HL-60 (cell line): Measurements from ENCODE around the gene GPRC5B.

ENCODE experiments used
- DNase-seq, 2 experiments: peaks; one replicate each; pipeline ENCODE4 v3.0.0-alpha.2; 2010 to 2020; ENCODE audit warnings: low read depth in 1 of 2, low spot score in 1 of 2
- H3K27ac ChIP-seq: fragments of 250-450 bp; sonication (Bioruptor Pico); replicated peaks from 2 replicates; pipeline ENCODE4 v1.5.1; 2020; ENCODE audit warnings: mild to moderate bottlenecking, moderate library complexity
- H3K27me3 ChIP-seq: fragments of 250-450 bp; sonication (Bioruptor Pico); 2 replicates; pipeline ENCODE4 v1.5.1; 2021; ENCODE audit warnings: mild to moderate bottlenecking, moderate library complexity; ENCODE audit not compliant: insufficient read depth, poor library complexity, severe bottlenecking
- H3K4me3 ChIP-seq: replicated peaks from 2 replicates; pipeline ENCODE4 v1.5.1; 2011; ENCODE audit warnings: mild to moderate bottlenecking, control low read depth, low read length; ENCODE audit not compliant: insufficient read depth
- CTCF ChIP-seq: IDR thresholded peaks from one replicate; pipeline ENCODE4 v1.5.1; 2011; ENCODE audit warnings: low read length, control low read depth, inconsistent platforms; ENCODE audit not compliant: insufficient read depth
- GABPA ChIP-seq: IDR thresholded peaks from 2 replicates; pipeline ENCODE4 v1.6.1; 2012; ENCODE audit warnings: low read depth
- POLR2AphosphoS5 ChIP-seq: IDR thresholded peaks from 2 replicates; pipeline ENCODE4 v1.6.1; 2012; ENCODE audit warnings: low read depth
- SPI1 ChIP-seq: IDR thresholded peaks from 2 replicates; pipeline ENCODE4 v1.6.1; 2012; ENCODE audit warnings: low read depth, mild to moderate bottlenecking, borderline replicate concordance
- TF ChIP-seq, protein P1 (sequence below): IDR thresholded peaks from 2 replicates; pipeline ENCODE4 v1.6.1; 2012; ENCODE audit warnings: low read depth; ENCODE audit not compliant: insufficient replicate concordance

Gene GPRC5B

DNA sequence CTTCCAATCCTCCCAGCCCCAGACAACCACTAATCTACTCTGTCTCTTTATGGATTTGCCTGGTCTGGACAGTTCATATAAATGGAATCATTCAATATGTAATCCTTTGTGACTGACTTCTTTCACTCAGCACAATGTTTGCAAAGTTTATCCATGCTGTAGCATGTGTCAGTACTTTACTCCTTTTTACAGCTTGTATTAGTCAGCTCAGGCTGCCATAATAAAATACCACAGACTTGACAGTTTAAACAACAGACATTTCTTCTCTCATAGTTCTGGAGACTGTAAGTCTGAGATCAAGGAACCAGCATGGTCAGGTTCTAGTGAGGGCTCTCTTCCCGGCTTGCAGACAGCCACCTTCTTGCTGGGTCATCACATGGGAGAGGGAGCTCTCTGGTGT lies 41.3 kb downstream of the GPRC5B start:
- H3K27me3 ChIP-seq = no peaks in the 10 kb centered on the region
- no peak overlapping the region for H3K27ac ChIP-seq
- no peak for DNase-seq
- TF ChIP-seq CTCF (no peak), SPI1 (no peak), GABPA (no peak), POLR2AphosphoS5 (no peak)
- TF ChIP-seq, protein P1, sequence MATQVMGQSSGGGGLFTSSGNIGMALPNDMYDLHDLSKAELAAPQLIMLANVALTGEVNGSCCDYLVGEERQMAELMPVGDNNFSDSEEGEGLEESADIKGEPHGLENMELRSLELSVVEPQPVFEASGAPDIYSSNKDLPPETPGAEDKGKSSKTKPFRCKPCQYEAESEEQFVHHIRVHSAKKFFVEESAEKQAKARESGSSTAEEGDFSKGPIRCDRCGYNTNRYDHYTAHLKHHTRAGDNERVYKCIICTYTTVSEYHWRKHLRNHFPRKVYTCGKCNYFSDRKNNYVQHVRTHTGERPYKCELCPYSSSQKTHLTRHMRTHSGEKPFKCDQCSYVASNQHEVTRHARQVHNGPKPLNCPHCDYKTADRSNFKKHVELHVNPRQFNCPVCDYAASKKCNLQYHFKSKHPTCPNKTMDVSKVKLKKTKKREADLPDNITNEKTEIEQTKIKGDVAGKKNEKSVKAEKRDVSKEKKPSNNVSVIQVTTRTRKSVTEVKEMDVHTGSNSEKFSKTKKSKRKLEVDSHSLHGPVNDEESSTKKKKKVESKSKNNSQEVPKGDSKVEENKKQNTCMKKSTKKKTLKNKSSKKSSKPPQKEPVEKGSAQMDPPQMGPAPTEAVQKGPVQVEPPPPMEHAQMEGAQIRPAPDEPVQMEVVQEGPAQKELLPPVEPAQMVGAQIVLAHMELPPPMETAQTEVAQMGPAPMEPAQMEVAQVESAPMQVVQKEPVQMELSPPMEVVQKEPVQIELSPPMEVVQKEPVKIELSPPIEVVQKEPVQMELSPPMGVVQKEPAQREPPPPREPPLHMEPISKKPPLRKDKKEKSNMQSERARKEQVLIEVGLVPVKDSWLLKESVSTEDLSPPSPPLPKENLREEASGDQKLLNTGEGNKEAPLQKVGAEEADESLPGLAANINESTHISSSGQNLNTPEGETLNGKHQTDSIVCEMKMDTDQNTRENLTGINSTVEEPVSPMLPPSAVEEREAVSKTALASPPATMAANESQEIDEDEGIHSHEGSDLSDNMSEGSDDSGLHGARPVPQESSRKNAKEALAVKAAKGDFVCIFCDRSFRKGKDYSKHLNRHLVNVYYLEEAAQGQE = no peak
- H3K4me3 ChIP-seq = no peak overlapping the region

DNA sequence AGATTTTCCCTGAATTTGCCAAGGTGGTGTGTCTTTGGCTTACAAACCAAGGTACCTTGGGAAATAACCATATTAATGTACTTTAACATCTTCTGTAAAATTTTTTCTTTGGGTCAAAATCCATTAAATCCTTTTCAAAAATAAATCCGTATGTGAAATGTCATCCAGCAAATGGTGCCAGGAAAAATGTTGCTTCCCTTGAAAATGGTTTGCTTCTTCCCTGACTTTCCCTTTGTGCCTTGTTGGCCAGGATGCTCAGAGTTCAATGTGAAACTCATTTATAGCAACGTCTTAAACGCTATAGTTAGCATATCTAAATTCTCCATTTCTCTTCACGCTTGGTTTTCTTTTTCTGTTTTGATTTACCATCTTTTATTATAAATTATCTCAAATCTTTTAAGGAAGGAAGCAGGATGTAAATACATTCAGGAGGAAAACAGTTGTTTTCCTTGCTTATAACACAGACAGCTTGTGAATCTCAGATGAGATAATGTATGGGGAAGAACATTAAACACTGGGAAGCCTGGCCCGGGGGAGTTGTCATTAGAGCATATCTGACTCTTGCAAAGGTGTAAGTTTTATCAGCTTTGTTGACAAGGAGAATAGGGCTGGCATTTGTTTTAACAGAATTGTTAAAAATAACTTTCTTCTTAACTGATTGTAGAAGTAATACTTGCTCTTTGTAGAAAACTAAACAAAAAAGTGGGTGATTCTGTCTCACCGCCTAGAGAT lies 42.1 kb downstream of the GPRC5B start:
- Histone ChIP-seq H3K27ac (no peak overlapping the region), H3K4me3 (no peak overlapping the region), H3K27me3 (no peaks in the 10 kb centered on the region)
- no peak for DNase-seq
- TF ChIP-seq GABPA (no peak), CTCF (no peak), SPI1 (no peak), POLR2AphosphoS5 (no peak)
- TF ChIP-seq, protein P1 = no peak

DNA sequence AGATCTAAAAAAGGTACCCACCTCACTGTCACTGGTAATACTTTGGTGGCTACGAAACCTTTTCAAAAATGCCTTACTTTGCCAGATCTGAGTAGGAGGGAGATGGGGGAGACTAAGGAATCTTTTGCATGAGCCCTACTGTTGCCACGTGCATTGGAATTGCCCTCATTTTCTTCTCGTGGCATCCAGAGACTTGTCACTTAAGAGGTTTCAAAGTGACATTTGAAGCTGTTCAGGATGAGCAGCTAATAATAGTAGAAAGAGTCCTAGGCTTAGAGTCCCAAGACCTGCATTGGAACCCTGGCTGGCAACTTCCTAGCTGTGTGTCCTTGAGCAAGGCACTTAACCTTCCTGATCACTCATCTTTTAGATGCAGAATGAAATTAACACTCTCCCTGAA lies 43.5 kb downstream of the GPRC5B start:
- no peaks in the 10 kb centered on the region for H3K27me3 ChIP-seq
- DNase-seq = no peak
- no peak for TF ChIP-seq POLR2AphosphoS5
- TF ChIP-seq, protein P1 = no peak
- TF ChIP-seq GABPA = no peak
- no peak for TF ChIP-seq SPI1
- TF ChIP-seq CTCF = no peak
- H3K27ac ChIP-seq = no peak overlapping the region
- H3K4me3 ChIP-seq = no peak overlapping the region
